T-cell (primary cell): ENCODE results near the gene ABCB9. TPM values are rescaled to one million over a fixed set of nuclear protein-coding genes. Genes with fewer than 3 reads are reported as not detected.

Experiments
- ATAC-seq, 4 experiments: fragments of 200-7000 bp in 3 of 4; fragments of 150-1000 bp in 1 of 4; cut with Tn5 transposase; replicated peaks in 1 of 4; 1 replicate in 3 of 4; 2 replicates in 1 of 4; pipeline ENCODE4 v1.10.0; 2021; ENCODE audit warnings: moderate library complexity in 3 of 4, mild to moderate bottlenecking in 2 of 4, moderate number of reproducible peaks in 1 of 4
- CTCF ChIA-PET, 2 donors: fragments of 300-600 bp; sonication (Branson Sonifier 250); formaldehyde crosslinking; loops; one replicate each; lab custom pipeline; 2022; ENCODE audit warnings: antibody characterized with exemption in 2 of 2; lab: Charles Lee
- POLR2A ChIA-PET, 2 donors: fragments of 300-600 bp; sonication (Branson Sonifier 250); formaldehyde crosslinking; loops; one replicate each; lab custom pipeline; 2022; ENCODE audit warnings: antibody characterized with exemption in 2 of 2; lab: Charles Lee
- DNase-seq, 35 experiments: peaks; one replicate each; pipeline versions ENCODE4 v3.0.0 to v3.0.0-alpha.2; 2013 to 2023
- H3K27ac ChIP-seq: one replicate; pipeline ENCODE4 v1.5.1; 2013; ENCODE audit warnings: low read length
- H3K27me3 ChIP-seq, 2 experiments: replicated peaks in 1 of 2; 1 replicate in 1 of 2; 2 replicates in 1 of 2; pipeline versions ENCODE4 v1.6.1 to v1.7.0; 2013; ENCODE audit warnings: low read length in 1 of 2, mixed read lengths in 1 of 2; ENCODE audit not compliant: control insufficient read depth in 2 of 2, insufficient read depth in 2 of 2; ENCODE audit errors: extremely low read depth in 1 of 2
- H3K36me3 ChIP-seq, 2 donors: 1 replicate in 1 of 2; 2 replicates in 1 of 2; pipeline versions ENCODE4 v1.6.1 to v1.7.0; 2013; ENCODE audit warnings: low read length in 1 of 2; ENCODE audit not compliant: control insufficient read depth in 2 of 2, insufficient read depth in 1 of 2; ENCODE audit errors: extremely low read depth in 1 of 2
- H3K4me1 ChIP-seq, 2 experiments: 1 replicate in 1 of 2; 2 replicates in 1 of 2; pipeline versions ENCODE4 v1.6.1 to v1.7.0; 2013; ENCODE audit warnings: low read length in 2 of 2, mixed read lengths in 1 of 2; ENCODE audit not compliant: insufficient read depth in 2 of 2, control insufficient read depth in 1 of 2; ENCODE audit errors: extremely low read depth in 1 of 2
- H3K4me3 ChIP-seq, 2 donors: 1 replicate in 1 of 2; 2 replicates in 1 of 2; pipeline versions ENCODE4 v1.5.1 to v1.7.0; 2013; ENCODE audit warnings: mild to moderate bottlenecking in 2 of 2, low read length in 1 of 2, moderate library complexity in 1 of 2; ENCODE audit not compliant: control insufficient read depth in 1 of 2; ENCODE audit errors: extremely low read depth in 1 of 2
- H3K9me3 ChIP-seq: 2 replicates; pipeline ENCODE4 v1.7.0; 2013
- H3K27ac Mint-ChIP-seq, 2 donors: one replicate each; pipeline ENCODE4 v1.8.0; 2020 to 2021; ENCODE audit warnings: mild to moderate bottlenecking in 2 of 2, mixed read lengths in 2 of 2
- H3K27me3 Mint-ChIP-seq, 2 donors: one replicate each; pipeline ENCODE4 v1.8.0; 2021 to 2022; ENCODE audit warnings: mixed read lengths in 2 of 2
- H3K36me3 Mint-ChIP-seq: one replicate; pipeline ENCODE4 v1.8.0; 2021; ENCODE audit warnings: mixed read lengths
- H3K4me1 Mint-ChIP-seq, 3 donors: one replicate each; pipeline ENCODE4 v1.8.0; 2020 to 2022; ENCODE audit warnings: mixed read lengths in 3 of 3, mild to moderate bottlenecking in 1 of 3
- H3K4me3 Mint-ChIP-seq, 3 donors: one replicate each; pipeline ENCODE4 v1.8.0; 2020 to 2022; ENCODE audit warnings: mild to moderate bottlenecking in 3 of 3, mixed read lengths in 3 of 3, moderate library complexity in 3 of 3
- H3K9me3 Mint-ChIP-seq, 3 donors: one replicate each; pipeline ENCODE4 v1.8.0; 2020 to 2022; ENCODE audit warnings: mixed read lengths in 3 of 3
- WGBS: methylation state at CpG from one replicate; pipeline ENCODE4 v1.1.5; 2013; ENCODE audit warnings: missing lambda C conversion rate; ENCODE audit not compliant: insufficient coverage; 5-methylcytosine and 5-hydroxymethylcytosine counted together
- total RNA-seq, 35 experiments: library from RNA in 6 of 35; stranded (reverse) in 6 of 35; fragments of 120-200 nt in 1 of 35; gene quantifications; one replicate each; pipeline versions ENCODE4 v1.2.1 to v1.2.4 and lab custom pipeline; 2013 to 2026

The ABCB9 gene
- total RNA-seq, 5 donors from 2014 or later (not counting 1 experiment from before 2014, with no cell fraction given): 5.6 to 7.2 (median 6.1) TPM

- no peaks in the 10 kb centered on the region for H3K36me3 ChIP-seq
- CTCF ChIA-PET: interaction anchor here (0.6 to 1.8 kb wide), 3 partner anchors 72 to 287 kb away, joined by 3 to 4 read pairs (median 3); no protein-coding TSS in a partner anchor
- no peak overlapping the region for H3K4me3 Mint-ChIP-seq
- H3K27me3 Mint-ChIP-seq: no peaks in the 10 kb centered on the region
- H3K27me3 ChIP-seq: no peaks in the 10 kb centered on the region
- no peak for ATAC-seq
- no peak overlapping the region for H3K4me3 ChIP-seq
- H3K27ac Mint-ChIP-seq: no peak overlapping the region
- H3K4me1 ChIP-seq: peaks cover 0 to 22% of the 10 kb centered on the region in 2 experiments
- peaks cover 11 to 20% (median 19%) of the 10 kb centered on the region in 3 donors for H3K4me1 Mint-ChIP-seq
- no peaks in the 10 kb centered on the region for H3K9me3 Mint-ChIP-seq
- POLR2A ChIA-PET: interaction anchor here (0.6 kb wide), 2 partner anchors 66 to 1884 kb away, joined by 4 read pairs; no protein-coding TSS in a partner anchor
- H3K27ac ChIP-seq: no peak overlapping the region
- peaks cover 4% of the 10 kb centered on the region for H3K36me3 Mint-ChIP-seq
- H3K9me3 ChIP-seq: no peaks in the 10 kb centered on the region
- no peak for DNase-seq
- WGBS: 89% methylated on average over 7 of the region's 9 CpGs
These were observed 14.9 kb downstream of the ABCB9 start for GRCh38 chr12:122951406-122951805.

GRCh38 chr12:122949816-122950675, 16.2 kb downstream of the ABCB9 start:
- H3K4me1 Mint-ChIP-seq: peaks cover 11 to 25% (median 20%) of the 10 kb centered on the region in 3 donors
- peaks cover 0 to 22% of the 10 kb centered on the region in 2 experiments for H3K4me1 ChIP-seq
- DNase-seq: no peak
- no peak overlapping the region for H3K4me3 Mint-ChIP-seq
- ChIA-PET CTCF (interaction anchor here (0.6 to 2.1 kb wide), 7 partner anchors 61 to 434 kb away, joined by 3 to 8 read pairs (median 3); no protein-coding TSS in a partner anchor), POLR2A (interaction anchor here in 1 of 2 donors (0.6 kb wide), 1 partner anchor 45 kb away, joined by 3 read pairs; no protein-coding TSS in a partner anchor)
- no peaks in the 10 kb centered on the region for H3K27me3 Mint-ChIP-seq
- no peaks in the 10 kb centered on the region for H3K27me3 ChIP-seq
- no peaks in the 10 kb centered on the region for H3K36me3 ChIP-seq
- WGBS: 91% methylated on average over 20 of the region's 27 CpGs
- no peak for ATAC-seq
- H3K4me3 ChIP-seq: no peak overlapping the region
- no peak overlapping the region for H3K27ac ChIP-seq
- H3K9me3 ChIP-seq: no peaks in the 10 kb centered on the region
- no peak overlapping the region for H3K27ac Mint-ChIP-seq
- no peaks in the 10 kb centered on the region for H3K9me3 Mint-ChIP-seq
- H3K36me3 Mint-ChIP-seq: peaks cover 4% of the 10 kb centered on the region

- Histone ChIP-seq H3K4me1 (peaks cover 0 to 22% of the 10 kb centered on the region in 2 experiments), H3K9me3 (no peaks in the 10 kb centered on the region), H3K27me3 (no peaks in the 10 kb centered on the region), H3K4me3 (no peak overlapping the region), H3K27ac (no peak overlapping the region), H3K36me3 (no peaks in the 10 kb centered on the region)
- H3K9me3 Mint-ChIP-seq: no peaks in the 10 kb centered on the region
- peaks cover 11 to 25% (median 20%) of the 10 kb centered on the region in 3 donors for H3K4me1 Mint-ChIP-seq
- no peak overlapping the region for H3K27ac Mint-ChIP-seq
- POLR2A ChIA-PET: interaction anchor here in 1 of 2 donors (0.6 kb wide), 1 partner anchor 246 kb away, joined by 3 read pairs; no protein-coding TSS in a partner anchor
- 88% methylated on average over 8 of the region's 8 CpGs for WGBS
- H3K4me3 Mint-ChIP-seq: no peak overlapping the region
- peaks cover 4% of the 10 kb centered on the region for H3K36me3 Mint-ChIP-seq
- CTCF ChIA-PET: interaction anchor here (0.6 to 2.1 kb wide), 4 partner anchors 61 to 433 kb away, joined by 3 to 8 read pairs (median 4); no protein-coding TSS in a partner anchor
- H3K27me3 Mint-ChIP-seq: no peaks in the 10 kb centered on the region
- ATAC-seq: no peak
- no peak for DNase-seq
These were observed 16.9 kb downstream of the ABCB9 start for GRCh38 chr12:122949405-122949804.

- Mint-ChIP-seq H3K9me3 (no peaks in the 10 kb centered on the region), H3K4me1 (peaks cover 11 to 27% (median 20%) of the 10 kb centered on the region in 3 donors), H3K36me3 (peaks cover 4% of the 10 kb centered on the region), H3K4me3 (no peak overlapping the region), H3K27me3 (no peaks in the 10 kb centered on the region), H3K27ac (no peak overlapping the region)
- Histone ChIP-seq H3K4me1 (peaks cover 0 to 22% of the 10 kb centered on the region in 2 experiments), H3K9me3 (no peaks in the 10 kb centered on the region), H3K4me3 (no peak overlapping the region), H3K27ac (no peak overlapping the region), H3K27me3 (no peaks in the 10 kb centered on the region), H3K36me3 (no peaks in the 10 kb centered on the region)
- ChIA-PET POLR2A (no interaction called here), CTCF (interaction anchor here in 1 of 2 donors (0.6 to 2.1 kb wide), 3 partner anchors 60 to 119 kb away, joined by 3 to 8 read pairs (median 6); no protein-coding TSS in a partner anchor)
- DNase-seq (no peak), ATAC-seq (no peak)
- WGBS: 89% methylated on average over 8 of the region's 14 CpGs
These were observed 17.7 kb downstream of the ABCB9 start for GRCh38 chr12:122948605-122949004.

- ATAC-seq (no peak), DNase-seq (peak in 1 of 35 experiments; percentile 20)
- WGBS: 82% methylated on average over 14 of the region's 15 CpGs
- Histone ChIP-seq H3K4me3 (no peak overlapping the region), H3K36me3 (no peaks in the 10 kb centered on the region), H3K27ac (no peak overlapping the region), H3K27me3 (no peaks in the 10 kb centered on the region), H3K4me1 (peaks cover 0 to 30% of the 10 kb centered on the region in 2 experiments), H3K9me3 (no peaks in the 10 kb centered on the region)
- peak overlapping the region; percentile 74 to 84 for H3K27ac Mint-ChIP-seq
- POLR2A ChIA-PET: interaction anchor here (0.6 to 0.7 kb wide), 3 partner anchors 57 to 1387 kb away, joined by 3 to 9 read pairs (median 4); no protein-coding TSS in a partner anchor
- peaks cover 4% of the 10 kb centered on the region for H3K36me3 Mint-ChIP-seq
- no peaks in the 10 kb centered on the region for H3K9me3 Mint-ChIP-seq
- H3K4me1 Mint-ChIP-seq: peaks cover 10 to 37% (median 27%) of the 10 kb centered on the region in 3 donors
- H3K27me3 Mint-ChIP-seq: no peaks in the 10 kb centered on the region
- no peak overlapping the region for H3K4me3 Mint-ChIP-seq
- CTCF ChIA-PET: interaction anchor here (0.5 to 1.2 kb wide), 4 partner anchors 76 to 634 kb away, joined by 3 to 5 read pairs (median 3); no protein-coding TSS in a partner anchor
These were observed 18.9 kb downstream of the ABCB9 start for GRCh38 chr12:122947352-122947792.
